Activated CD4-positive, alpha-beta T cell treated with anti-CD3 and anti-CD28 coated beads for 24 hours (primary cell): ENCODE data around the gene AGAP2.
"Not testable (repeated sequence)": the region's sequence is repeated elsewhere in the genome, so short reads cannot be mapped to it uniquely, and the experiment has no call there.

ENCODE experiments used
- DNase-seq, 2 donors: peaks; one replicate each; pipeline ENCODE4 v3.0.0-alpha.2; 2020; ENCODE audit warnings: low read depth in 2 of 2

AGAP2 gene

DNA sequence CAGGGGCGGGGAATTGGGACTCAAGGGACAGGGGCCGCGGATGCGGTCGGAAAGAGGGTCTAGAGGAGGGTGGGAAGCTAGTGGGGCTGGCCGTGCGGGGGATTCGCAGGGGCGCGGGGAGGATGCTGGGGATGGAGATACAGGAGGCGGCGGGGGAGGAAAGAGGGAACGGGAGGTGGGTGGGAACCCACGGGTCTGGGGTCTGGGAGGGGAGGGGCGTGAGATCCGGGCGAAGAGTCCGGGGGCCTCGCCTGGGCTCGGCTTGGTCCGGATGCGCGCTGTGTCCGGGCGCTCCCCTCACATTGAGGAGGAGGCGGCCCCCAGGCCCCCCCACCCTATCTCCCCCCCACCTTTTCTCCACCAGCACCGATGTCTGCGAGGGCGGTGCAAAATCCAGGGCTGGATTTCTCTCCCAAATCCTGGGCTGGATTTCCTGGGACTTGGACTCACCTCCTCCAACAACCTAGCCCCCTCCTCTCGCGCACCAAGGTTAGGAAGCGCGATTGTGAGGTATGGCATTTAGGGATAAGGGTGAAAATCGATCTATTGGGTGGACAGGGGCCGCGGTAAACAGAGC lies at the start of gene AGAP2:
AGAP2 (minus strand) TSS at position 82 of the 577 bp plus-strand sequence. CDS start 496 bp downstream, outside the sequence.
- DNase-seq: no peak

DNA sequence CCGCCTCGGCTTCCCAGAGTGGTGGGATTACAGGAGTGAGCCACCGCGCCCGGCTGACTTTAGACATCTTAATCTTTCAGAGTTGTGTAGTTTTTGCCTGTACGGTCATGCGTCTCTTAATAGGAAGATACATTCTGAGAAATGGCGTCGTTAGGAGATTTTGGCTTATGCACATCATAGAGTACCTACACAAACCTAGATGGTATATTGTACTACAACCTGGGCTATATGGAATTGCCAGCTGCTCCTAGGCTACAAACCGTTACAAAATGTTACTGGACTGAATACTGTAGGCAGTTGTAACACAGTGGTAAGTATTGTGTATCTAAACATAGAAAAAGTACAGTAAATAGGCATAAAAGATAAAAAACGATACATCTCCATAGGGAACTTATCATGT lies 45.3 kb upstream of the AGAP2 start:
- no peak for DNase-seq

DNA sequence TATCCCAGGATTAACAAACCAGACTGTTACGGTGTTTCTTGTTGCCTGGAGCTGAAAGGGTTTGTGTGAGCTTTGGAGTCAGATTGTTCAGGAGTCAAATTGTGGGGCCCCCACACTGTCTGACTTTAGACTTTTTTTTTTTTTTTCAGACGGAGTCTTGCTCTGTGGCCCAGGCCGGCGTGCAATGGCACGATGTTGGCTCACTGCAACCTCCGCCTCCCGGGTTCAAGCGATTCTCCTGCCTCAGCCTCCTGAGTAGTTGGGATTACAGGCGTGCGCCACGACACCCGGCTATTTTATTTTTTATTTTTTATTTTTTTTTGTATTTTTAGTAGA lies 44.9 kb upstream of the AGAP2 start:
- DNase-seq: no peak

DNA sequence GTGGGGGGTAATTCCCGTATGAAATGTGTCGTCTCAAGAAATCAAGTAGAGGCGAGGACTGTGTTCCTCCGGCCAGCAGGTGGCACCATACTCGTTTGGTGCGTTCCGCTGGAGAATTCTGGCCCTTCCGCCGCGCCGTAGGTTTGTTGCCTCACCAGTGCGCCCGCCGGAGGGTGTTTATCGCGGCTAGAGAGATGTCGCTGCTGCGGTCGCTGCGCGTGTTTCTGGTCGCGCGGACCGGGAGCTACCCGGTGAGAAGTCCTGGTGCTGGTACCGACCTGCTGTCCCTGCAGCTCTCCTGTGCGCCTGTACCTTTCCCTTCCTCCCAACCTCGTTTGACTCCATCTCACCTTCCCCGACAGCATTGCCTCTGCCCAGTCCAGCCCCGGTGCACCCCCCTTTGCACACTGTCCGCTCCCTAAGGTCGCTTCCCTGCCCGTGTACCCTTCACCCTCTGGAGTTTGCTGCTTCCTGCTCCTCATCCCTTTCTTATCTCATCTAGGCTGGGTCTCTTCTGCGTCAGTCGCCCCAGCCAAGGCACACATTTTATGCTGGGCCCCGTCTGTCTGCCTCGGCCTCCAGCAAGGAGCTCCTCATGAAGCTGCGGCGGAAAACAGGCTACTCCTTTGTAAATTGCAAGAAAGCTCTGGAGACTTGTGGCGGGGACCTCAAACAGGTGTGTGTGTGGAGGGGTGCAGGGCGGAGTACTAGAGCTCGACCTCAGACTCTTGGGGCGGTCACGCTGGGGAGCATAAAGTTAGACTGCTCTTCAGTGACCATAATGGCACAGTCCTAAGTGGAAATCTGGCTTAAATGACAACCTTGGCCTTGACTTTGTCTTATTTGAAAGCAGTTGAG lies 44.3 kb upstream of the AGAP2 start, which contains the start of gene TSFM:
TSFM (plus strand) TSS at position 180 of the 858 bp plus-strand sequence; CDS start at position 195, 15 bp downstream.
- peak; percentile 96 to 98 for DNase-seq

DNA sequence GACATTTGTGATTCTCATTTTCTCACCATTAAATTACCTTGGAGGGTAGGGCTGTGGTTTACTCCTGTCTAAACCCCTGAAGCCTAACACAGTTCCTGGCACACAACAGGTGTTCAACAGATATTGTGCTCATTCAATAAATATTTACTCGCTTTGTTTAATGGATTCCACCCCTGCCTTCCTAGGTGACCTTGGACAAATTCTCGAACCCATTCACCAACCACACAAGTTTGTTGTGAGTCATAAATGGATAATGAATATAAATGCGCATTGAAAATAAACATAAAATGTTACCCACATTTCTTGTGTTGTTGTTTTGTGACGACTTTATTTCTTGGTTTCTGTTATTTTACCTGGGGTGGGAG lies 43.7 kb upstream of the AGAP2 start:
- DNase-seq: no peak

DNA sequence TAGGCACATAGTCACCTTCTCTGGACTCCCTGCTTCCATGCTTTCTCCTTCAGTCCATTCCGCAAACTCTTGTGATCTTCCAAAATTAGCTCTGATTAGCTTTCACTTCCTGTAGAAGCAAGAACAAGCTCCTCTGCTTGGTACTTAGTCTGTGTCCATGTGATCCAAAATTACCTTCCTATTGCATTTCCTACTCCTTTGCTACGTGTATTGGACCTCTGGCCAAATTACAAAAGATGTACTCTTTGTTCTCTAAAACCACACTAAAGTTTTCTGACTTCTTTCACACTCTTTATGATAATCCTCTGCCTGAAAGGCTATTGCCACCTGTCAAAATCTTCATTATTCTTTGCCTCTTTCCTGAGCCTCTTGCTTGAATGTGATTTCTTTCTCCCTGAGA lies 43.3 kb upstream of the AGAP2 start:
- no peak for DNase-seq

DNA sequence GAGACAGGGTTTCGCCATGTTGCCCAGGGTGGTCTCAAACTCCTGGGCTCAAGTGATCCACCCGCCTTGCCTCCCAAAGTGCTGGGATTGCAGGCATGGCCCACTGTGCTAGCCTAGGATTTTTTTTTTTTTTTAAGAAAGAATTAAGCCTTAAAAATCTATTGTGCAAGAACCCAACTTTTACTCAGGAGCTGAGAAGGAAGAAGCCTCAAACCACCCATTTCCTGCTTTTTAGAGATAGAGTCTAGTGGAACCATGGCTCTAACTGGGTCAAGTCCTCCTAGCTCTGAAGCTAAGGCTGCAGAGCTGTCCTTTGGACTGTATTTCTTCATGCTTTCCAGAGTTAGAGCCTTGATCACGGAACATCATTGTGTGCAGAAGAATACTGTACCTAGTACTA lies 42.7 kb upstream of the AGAP2 start:
- DNase-seq: no peak

DNA sequence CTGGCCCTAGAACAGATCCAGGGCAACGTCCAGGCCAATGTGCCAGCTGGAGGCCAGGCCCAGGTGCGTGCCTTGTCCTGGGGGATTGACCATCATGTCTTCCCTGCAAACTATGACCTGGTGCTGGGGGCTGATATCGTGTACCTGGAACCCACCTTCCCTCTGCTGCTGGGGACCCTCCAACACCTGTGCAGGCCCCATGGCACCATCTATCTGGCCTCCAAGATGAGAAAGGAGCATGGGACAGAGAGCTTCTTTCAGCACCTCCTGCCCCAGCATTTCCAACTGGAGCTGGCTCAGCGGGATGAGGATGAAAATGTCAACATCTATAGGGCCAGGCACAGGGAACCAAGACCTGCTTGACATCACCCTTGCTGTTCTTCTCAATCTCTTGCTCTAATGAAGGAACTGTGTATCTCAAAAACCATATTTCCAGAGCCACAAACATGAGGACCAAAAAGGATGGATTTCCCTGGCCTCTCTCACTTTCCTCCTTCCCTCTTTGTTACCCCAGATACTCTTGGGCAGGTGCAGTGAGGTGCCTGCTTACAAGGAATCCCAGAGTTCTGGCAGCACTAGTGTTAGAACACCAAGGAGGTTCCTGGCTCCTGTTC lies 41.8 kb upstream of the AGAP2 start:
- no peak for DNase-seq

DNA sequence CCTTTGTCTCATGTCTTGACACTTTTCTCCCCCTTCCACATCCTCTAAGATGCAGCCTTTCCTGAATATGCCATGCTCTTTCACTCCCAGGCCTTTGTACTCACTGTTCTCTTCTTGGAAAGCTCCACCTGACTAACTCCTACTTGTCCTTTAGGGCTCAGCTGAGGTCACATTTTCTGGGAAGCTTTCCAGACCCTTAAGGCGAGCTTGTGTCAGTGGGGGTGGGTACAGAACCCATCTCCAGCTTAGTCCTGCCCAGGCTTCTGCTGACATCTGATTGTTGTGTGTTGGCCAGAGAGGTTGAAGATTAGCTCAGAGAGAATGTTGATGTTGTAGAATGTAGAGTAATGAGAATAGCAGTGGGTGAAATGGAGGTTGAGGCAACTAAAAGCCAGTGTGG lies 41.2 kb upstream of the AGAP2 start:
- no peak for DNase-seq

DNA sequence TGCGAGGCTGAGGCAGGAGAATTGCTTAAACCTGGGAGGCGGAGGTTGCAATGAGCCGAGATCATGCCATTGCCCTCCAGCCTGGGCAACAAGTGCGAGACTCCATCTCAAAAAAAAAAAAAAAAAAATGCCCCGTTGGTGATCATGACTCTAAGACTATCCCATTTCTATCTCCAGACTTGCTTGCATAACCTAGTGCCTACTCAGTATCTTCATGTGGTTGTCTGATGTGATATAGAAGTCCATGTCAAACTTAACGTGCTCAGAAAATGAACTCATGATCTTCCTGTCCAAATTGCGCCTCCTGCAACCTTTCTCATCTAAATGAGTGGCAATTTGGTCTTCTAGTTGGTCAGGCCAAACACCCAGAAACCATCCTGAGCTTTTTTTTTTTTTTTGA lies 39.4 kb upstream of the AGAP2 start:
- DNase-seq: no peak

DNA sequence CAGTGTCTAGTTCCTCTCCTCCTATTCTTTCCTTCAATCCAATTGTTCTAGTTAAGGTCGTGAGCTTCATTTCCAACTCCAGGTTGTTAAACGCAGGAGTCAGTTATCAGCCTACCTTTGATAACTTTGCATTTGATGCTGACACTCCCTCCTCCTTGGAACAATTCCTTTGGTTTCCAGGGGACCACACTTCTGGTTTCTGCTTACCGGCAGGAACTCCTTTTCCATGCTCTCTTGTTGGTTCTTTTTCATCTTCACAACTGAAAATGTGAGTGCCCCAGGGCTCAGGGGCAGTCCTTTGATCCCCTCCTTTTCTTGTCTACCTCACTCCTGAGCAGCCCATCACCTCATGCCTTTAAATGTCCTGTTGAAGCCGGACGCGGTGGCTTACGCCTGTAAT lies 38.8 kb upstream of the AGAP2 start:
- DNase-seq: no peak

DNA sequence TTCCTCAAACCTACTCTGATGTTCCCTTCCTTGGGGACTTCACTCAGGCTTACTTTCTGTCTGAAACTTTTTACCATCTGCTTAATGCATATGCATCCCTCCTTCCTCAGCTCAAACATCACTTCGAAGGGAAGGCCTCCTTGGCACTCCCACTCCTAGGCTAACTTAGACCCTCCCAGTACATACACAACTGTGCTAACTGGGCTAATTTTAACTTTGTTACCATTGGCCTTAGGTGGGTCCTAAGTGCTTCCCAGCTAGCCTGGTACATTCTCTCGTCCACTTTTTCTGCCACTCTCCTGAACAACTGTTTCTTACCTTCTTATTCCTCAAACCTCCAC lies 37.7 kb upstream of the AGAP2 start:
- no peak for DNase-seq

DNA sequence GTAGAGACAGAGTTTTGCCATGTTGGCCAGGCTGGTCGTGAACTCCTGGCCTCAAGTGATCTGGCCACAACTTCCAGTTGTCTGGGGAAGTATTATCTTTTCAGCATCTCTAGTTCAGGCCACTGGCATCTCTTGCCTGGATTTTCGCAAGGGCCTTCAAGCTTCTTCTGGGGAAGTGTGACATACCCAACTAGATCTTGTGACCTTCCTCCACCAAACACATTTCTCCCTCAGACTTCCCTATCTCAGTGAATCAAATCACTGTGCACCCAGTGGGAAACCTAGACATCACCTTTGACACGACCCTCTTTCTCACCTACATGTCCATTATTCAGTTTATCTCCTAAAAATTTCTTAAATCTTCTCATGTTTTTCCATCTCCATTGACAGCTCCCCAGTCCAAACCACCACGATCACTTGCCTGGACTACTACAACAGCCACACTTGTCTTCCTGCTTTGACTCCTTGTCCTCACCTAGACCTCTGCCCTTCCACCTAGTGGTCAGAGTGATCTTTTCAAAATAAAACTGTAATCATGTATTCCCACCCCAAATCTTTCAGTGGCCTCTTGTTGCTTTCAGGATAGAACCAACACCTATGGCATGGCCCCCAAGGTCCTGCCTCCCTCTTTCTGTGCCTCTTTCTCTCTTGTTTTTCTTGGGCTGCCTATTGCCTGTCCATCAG lies 37.2 kb upstream of the AGAP2 start:
- DNase-seq: no peak

DNA sequence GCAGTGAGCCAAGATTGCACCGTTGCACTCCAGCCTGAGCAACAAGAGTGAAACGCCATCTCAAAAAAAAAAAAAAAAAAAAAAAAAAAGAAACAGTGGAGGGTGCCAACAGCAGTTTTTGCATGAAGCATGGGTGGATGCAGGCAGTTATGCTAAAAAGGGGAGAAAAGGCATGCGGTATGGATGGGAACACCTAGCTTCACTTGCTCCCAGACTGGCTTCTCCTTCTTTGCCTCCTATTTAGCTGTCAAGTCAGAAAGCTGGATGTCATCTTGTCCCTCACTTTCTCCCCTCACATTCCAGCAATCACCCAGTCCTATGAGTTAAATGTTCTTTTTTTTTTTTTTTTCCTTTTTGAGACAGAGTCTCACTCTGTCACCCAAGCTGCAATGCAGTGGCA lies 36.5 kb upstream of the AGAP2 start:
- no peak for DNase-seq

DNA sequence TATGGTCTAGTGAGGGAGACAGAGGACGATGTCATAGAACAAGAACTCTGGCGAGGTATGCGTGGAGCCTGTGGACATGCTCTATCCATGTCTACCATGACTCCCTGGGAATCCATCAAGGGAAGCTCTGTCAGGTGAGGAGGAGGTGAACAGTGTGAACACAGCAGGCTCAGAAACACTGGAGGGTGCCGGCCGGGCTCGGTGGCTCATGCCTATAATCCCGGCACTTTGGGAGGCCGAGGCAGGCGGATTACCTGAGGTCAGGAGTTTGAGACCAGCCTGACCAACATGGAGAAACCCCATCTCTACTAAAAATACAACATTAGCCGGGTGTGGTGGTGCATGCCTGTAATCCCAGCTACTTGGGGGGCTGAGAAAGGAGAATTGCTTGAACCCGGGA lies 36.1 kb upstream of the AGAP2 start:
- DNase-seq: not testable (repeated sequence)

DNA sequence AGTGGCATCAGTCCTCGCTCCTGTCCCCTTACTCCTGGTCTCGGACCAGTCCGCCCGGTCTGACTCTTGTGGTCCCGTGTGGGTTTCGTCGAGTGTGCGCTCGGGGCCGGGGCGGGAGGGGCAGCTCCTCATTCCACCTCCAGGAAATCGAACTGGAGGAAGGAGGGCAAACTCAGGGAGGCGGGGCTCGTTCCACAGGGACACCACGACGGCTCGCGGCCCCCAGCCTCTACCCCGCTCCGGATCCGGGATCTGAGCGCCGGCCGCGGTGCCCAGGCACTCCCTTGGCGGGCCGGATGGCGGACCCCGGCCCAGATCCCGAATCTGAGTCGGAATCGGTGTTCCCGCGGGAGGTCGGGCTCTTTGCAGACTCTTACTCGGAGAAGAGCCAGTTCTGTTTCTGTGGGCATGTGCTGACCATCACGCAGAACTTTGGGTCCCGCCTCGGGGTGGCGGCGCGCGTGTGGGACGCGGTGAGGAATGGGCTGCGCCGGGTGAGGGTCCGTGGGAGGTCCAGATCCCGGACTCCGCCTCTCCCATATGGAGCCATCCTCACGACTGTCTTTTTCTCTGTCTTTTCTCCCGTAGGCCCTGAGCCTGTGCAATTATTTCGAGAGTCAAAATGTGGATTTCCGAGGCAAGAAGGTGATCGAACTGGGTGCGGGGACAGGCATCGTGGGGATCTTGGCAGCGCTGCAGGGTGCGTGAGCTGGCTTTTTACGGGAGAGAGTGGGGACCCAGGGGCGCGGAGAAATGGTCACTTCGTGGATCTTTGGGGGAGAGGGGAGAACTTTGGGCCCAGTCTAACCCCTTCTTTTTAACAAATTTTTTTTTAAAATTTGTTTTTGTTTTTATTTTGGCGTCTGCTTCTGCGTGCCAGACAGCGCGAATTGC lies 34.1 kb upstream of the AGAP2 start, which contains the start of gene EEF1AKMT3:
EEF1AKMT3 (plus strand) TSS at position 186 of the 894 bp plus-strand sequence; CDS start at position 297, 111 bp downstream.
- DNase-seq: peak in 1 of 2 donors; percentile 22

DNA sequence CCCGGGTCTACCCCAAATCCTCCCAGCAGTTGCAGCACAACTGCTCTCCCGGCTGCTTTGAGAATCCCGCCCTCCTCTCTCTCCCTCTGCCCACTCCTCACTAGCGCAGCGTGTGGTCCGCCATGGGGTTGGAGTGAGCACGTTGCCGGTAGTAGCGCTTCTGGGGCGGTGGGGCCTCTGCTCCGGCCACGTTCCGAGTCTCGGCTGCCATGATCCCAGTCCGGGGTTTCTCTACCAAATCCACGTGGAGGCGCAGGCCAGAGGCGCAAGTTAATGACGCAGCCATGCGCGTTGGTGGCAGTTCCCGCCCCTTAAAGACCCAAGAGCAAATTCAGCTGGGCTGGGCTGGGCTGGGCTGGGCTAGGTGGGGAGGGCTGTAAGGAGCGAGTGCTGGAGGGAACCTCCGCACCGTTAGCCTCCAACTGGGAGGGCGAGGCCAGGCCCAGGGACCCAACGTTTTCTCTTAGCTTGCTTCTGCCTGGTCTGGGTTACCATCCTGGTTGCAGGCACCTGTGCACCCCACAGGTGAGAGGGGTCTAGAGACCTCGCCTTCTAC lies 33.4 kb upstream of the AGAP2 start, which contains the start of gene METTL1:
METTL1 (minus strand) TSS at position 233 of the 556 bp plus-strand sequence; CDS start at position 211, 22 bp downstream.
- DNase-seq: peak; percentile 86 to 90

DNA sequence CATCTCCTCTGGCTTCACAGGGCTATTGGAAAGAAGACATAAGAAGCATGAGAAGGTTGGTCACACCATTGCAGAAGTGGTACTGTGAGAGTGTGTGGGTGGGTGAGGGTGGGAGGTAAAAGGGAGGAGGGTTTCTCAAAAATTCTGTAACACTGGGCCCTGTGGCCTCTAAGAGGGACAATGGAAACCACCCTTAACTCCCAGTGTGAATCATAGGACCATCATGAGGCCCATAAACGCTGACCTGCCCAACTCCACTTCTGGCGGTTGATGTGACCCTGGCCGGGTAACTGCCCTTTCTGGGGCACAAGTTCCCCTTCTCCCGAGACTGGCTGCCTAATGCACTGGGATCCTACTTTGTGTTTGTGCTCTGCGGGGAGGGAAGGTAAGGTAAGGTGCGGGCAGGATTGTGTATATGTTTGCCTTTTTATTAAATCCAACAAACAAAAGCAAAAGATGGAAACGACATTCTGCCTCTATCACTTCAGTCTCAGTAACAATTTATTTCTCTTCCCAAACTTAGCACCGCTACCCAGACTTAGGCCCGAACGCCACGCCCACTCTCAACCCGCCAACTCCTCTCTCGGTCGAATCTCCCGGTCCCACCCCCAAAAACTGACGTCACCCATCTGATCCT lies 32.8 kb upstream of the AGAP2 start:
- peak; percentile 89 to 90 for DNase-seq

DNA sequence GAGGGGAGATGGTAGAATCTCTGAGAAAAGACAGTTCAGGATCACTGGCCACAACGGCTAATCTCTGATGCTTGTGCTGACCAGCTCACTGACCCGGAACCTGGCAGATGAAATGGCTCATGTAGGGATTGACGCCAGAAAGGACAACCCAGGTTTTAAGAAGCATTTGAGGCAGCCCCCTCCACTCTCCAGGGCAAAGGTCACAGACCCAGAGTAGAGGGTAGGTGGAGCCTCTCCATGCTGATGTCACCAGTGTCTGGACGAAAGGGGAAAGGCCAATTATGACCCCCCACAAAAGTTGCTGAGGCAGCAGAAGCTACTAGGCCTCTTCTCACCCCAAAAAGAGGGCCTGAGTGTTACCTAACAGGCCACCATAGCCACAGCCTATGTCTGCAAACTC lies 32.2 kb upstream of the AGAP2 start:
- DNase-seq: no peak

DNA sequence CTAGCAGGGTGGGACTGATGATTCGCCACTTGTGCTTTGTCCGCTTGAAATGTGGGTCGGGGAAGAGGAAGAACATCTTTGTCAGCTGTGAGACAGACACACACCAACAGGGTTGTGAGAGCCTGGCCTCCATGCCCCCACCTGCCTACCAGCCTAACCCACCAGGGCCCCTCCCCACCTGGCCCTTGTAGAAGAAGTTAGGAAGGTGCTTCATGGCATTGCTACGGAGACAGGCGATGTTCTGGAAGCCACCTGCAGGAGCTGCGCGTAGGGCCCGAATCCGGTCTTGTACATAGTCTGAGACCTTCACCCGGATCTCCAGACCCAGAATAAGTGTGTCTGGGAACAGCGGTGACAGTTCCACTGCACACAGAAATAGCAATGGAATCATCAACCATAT lies 31.1 kb upstream of the AGAP2 start:
- DNase-seq: no peak
